Epithelial cell of proximal tubule (primary cell): ENCODE measurements around the gene TMEM150C. TPM values are rescaled to one million over a fixed set of nuclear protein-coding genes. Genes with fewer than 3 reads are reported as not detected.

Experiments
- DNase-seq: peaks from one replicate; pipeline ENCODE4 v3.0.0-alpha.2; 2011; ENCODE audit warnings: low read depth
- H3K4me3 ChIP-seq: 2 replicates; pipeline ENCODE4 v1.5.1; 2011; ENCODE audit warnings: low read depth, mild to moderate bottlenecking, low read length
- CTCF ChIP-seq: conservative IDR thresholded peaks from 2 replicates; pipeline ENCODE4 v1.5.1; 2012; ENCODE audit warnings: low read depth, mild to moderate bottlenecking, low read length
- total RNA-seq: library from RNA; depleted of rRNA; stranded (reverse); fragments of >200 nt; gene quantifications from 2 replicates; pipeline ENCODE4 v1.2.3, GENCODE V29; 2015

The TMEM150C gene
- total RNA-seq, 1 donor from 2014 or later = 2.9 TPM

GRCh38 chr4:82517043-82517442 lies 44.7 kb downstream of the TMEM150C start:
- H3K4me3 ChIP-seq = no peak overlapping the region
- TF ChIP-seq CTCF = no peak
- DNase-seq = no peak

- no peak overlapping the region for H3K4me3 ChIP-seq
- TF ChIP-seq CTCF = no peak
- DNase-seq = peak; percentile 31
Observed at GRCh38 chr4:82515705-82516104, 46.1 kb downstream of the TMEM150C start.

- H3K4me3 ChIP-seq = no peak overlapping the region
- no peak for DNase-seq
- TF ChIP-seq CTCF = no peak
Observed at GRCh38 chr4:82513382-82513781, 48.4 kb downstream of the TMEM150C start.

- no peak overlapping the region for H3K4me3 ChIP-seq
- no peak for TF ChIP-seq CTCF
- DNase-seq = no peak
Observed at GRCh38 chr4:82510216-82510615, 51.6 kb downstream of the TMEM150C start.

- no peak for TF ChIP-seq CTCF
- H3K4me3 ChIP-seq = no peak overlapping the region
- no peak for DNase-seq
Observed at GRCh38 chr4:82508806-82509428, 52.9 kb downstream of the TMEM150C start.

GRCh38 chr4:82508011-82508410 lies 53.8 kb downstream of the TMEM150C start:
- DNase-seq = no peak
- no peak overlapping the region for H3K4me3 ChIP-seq
- no peak for TF ChIP-seq CTCF

GRCh38 chr4:82501154-82501442 lies 60.7 kb downstream of the TMEM150C start:
- H3K4me3 ChIP-seq = no peak overlapping the region
- no peak for DNase-seq
- no peak for TF ChIP-seq CTCF
